Karpas-422 (cell line): ENCODE results near the gene TBC1D16. TPM values are rescaled to one million over a fixed set of nuclear protein-coding genes. Genes with fewer than 3 reads are reported as not detected.
A peak's percentile ranks its signal among the peaks of the same experiment; 100 is the strongest.
"Not testable (repeated sequence)": the region's sequence is repeated elsewhere in the genome, so short reads cannot be mapped to it uniquely, and the experiment has no call there.

ENCODE experiments used
- DNase-seq: peaks from one replicate; pipeline ENCODE4 v3.0.0-alpha.2; 2015
- H2AFZ ChIP-seq: fragments of 200-600 bp; sonication (generic); 2 replicates; pipeline ENCODE4 v1.6.1; 2014; ENCODE audit warnings: antibody characterized with exemption, low read length, mixed read lengths
- H3K27ac ChIP-seq: fragments of 200-600 bp; sonication (generic); 2 replicates; pipeline ENCODE4 v1.5.1; 2014; ENCODE audit warnings: mild to moderate bottlenecking, low read length, moderate library complexity
- H3K27me3 ChIP-seq: fragments of 200-600 bp; sonication (generic); 2 replicates; pipeline ENCODE4 v1.6.1; 2014; ENCODE audit warnings: low read length, mixed read lengths
- H3K36me3 ChIP-seq: fragments of 200-600 bp; sonication (generic); 2 replicates; pipeline ENCODE4 v1.6.1; 2014; ENCODE audit warnings: low read length, mixed read lengths; ENCODE audit not compliant: insufficient read depth
- H3K4me1 ChIP-seq: fragments of 200-600 bp; sonication (generic); 2 replicates; pipeline ENCODE4 v1.6.1; 2014; ENCODE audit warnings: mild to moderate bottlenecking, low read length, mixed read lengths
- H3K4me2 ChIP-seq: fragments of 200-600 bp; sonication (generic); 2 replicates; pipeline ENCODE4 v1.6.1; 2014; ENCODE audit warnings: low read length, low read depth, mild to moderate bottlenecking; ENCODE audit not compliant: poor library complexity, severe bottlenecking
- H3K4me3 ChIP-seq: fragments of 200-600 bp; sonication (generic); 2 replicates; pipeline ENCODE4 v1.5.1; 2014; ENCODE audit warnings: mild to moderate bottlenecking, antibody characterized with exemption, low read length, mixed read lengths
- H3K79me2 ChIP-seq: fragments of 200-600 bp; sonication (generic); 2 replicates; pipeline ENCODE4 v1.6.1; 2014; ENCODE audit warnings: mild to moderate bottlenecking, low read length, mixed read lengths
- H3K9ac ChIP-seq: fragments of 200-600 bp; sonication (generic); 2 replicates; pipeline ENCODE4 v1.6.0; 2014; ENCODE audit warnings: low read length
- H3K9me2 ChIP-seq: fragments of 200-600 bp; sonication (generic), shearing (Covaris generic); replicated peaks from 2 replicates; pipeline ENCODE4 v1.6.0; 2014; ENCODE audit warnings: mild to moderate bottlenecking, low read length, moderate library complexity; ENCODE audit not compliant: insufficient read depth
- H3K9me3 ChIP-seq: fragments of 300-700, 200-600 bp; sonication (generic); 2 replicates; pipeline ENCODE4 v1.6.1; 2014; ENCODE audit warnings: low read length, mixed read lengths
- H4K20me1 ChIP-seq: fragments of 200-600 bp; sonication (generic); 2 replicates; pipeline ENCODE4 v1.6.1; 2014; ENCODE audit warnings: mild to moderate bottlenecking, antibody characterized with exemption, low read length, low read depth; ENCODE audit not compliant: insufficient read depth
- total RNA-seq: library from RNA; depleted of rRNA; stranded (reverse); fragments of >200 nt; shearing (Covaris generic); gene quantifications from 2 replicates; pipeline ENCODE4 v1.2.3, GENCODE V29; 2014; ENCODE audit warnings: low replicate concordance

Gene TBC1D16
- total RNA-seq, 1 experiment from 2014 or later: 0.22 TPM

DNA sequence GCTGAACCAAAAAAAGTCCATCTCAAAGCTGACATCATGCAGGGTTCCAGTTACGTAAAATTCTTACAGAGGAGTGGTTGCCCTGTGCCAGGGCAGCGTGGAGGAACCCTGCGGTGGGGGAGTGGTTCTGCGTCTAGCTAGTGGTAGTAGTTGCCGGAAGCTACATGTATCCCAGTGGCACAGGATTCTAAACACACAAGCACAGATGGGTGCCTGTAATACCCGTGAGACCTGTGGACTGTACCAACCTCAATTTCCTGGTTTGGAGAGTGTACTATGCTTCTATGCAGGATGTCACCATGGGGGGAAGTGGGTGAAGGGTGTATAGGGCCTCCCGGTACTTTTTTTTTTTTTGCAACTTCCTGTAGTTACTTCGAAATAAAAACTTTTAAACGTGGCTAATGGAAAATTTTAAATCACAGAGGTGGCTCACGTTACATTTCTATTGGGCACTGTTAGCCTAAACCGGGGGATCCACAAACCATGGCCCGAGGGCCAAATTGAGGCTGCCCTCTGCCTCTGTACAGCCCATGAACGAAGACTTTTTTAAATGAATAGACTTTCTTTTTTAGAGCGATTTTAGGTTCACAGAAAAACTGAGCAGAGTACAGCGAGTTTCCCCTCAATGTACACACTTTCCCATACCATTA lies 38.5 kb downstream of the TBC1D16 start:
- H3K27me3 ChIP-seq: no peaks in the 10 kb centered on the region
- DNase-seq: no peak
- H4K20me1 ChIP-seq: no peaks in the 10 kb centered on the region
- H2AFZ ChIP-seq: no peak overlapping the region
- H3K4me2 ChIP-seq: no peak overlapping the region
- H3K9ac ChIP-seq: no peak overlapping the region
- H3K36me3 ChIP-seq: no peaks in the 10 kb centered on the region
- no peaks in the 10 kb centered on the region for H3K79me2 ChIP-seq
- no peak overlapping the region for H3K27ac ChIP-seq
- H3K9me2 ChIP-seq: no peaks in the 10 kb centered on the region
- H3K9me3 ChIP-seq: no peaks in the 10 kb centered on the region
- H3K4me1 ChIP-seq: peaks cover 10% of the 10 kb centered on the region
- no peak overlapping the region for H3K4me3 ChIP-seq

GRCh38 chr17:79996291-79996690 lies 39.4 kb downstream of the TBC1D16 start:
- no peak overlapping the region for H3K4me2 ChIP-seq
- no peaks in the 10 kb centered on the region for H3K27me3 ChIP-seq
- no peaks in the 10 kb centered on the region for H3K9me2 ChIP-seq
- no peaks in the 10 kb centered on the region for H3K9me3 ChIP-seq
- H3K9ac ChIP-seq: no peak overlapping the region
- no peak overlapping the region for H3K4me3 ChIP-seq
- H4K20me1 ChIP-seq: no peaks in the 10 kb centered on the region
- H2AFZ ChIP-seq: no peak overlapping the region
- H3K4me1 ChIP-seq: peaks cover 10% of the 10 kb centered on the region
- no peak overlapping the region for H3K27ac ChIP-seq
- no peaks in the 10 kb centered on the region for H3K79me2 ChIP-seq
- no peaks in the 10 kb centered on the region for H3K36me3 ChIP-seq
- DNase-seq: no peak

GRCh38 chr17:79995696-79996095 lies 40.0 kb downstream of the TBC1D16 start:
- no peak overlapping the region for H3K9ac ChIP-seq
- no peak for DNase-seq
- H4K20me1 ChIP-seq: no peaks in the 10 kb centered on the region
- no peak overlapping the region for H3K4me3 ChIP-seq
- no peaks in the 10 kb centered on the region for H3K9me2 ChIP-seq
- H3K4me2 ChIP-seq: no peak overlapping the region
- no peaks in the 10 kb centered on the region for H3K9me3 ChIP-seq
- H3K27me3 ChIP-seq: no peaks in the 10 kb centered on the region
- no peak overlapping the region for H2AFZ ChIP-seq
- H3K79me2 ChIP-seq: no peaks in the 10 kb centered on the region
- peaks cover 10% of the 10 kb centered on the region for H3K4me1 ChIP-seq
- no peaks in the 10 kb centered on the region for H3K36me3 ChIP-seq
- H3K27ac ChIP-seq: no peak overlapping the region

- H3K4me2 ChIP-seq: no peak overlapping the region
- H3K9ac ChIP-seq: no peak overlapping the region
- peaks cover 10% of the 10 kb centered on the region for H3K4me1 ChIP-seq
- H2AFZ ChIP-seq: no peak overlapping the region
- H3K79me2 ChIP-seq: no peaks in the 10 kb centered on the region
- DNase-seq: no peak
- no peaks in the 10 kb centered on the region for H3K36me3 ChIP-seq
- H3K9me3 ChIP-seq: no peaks in the 10 kb centered on the region
- H3K27me3 ChIP-seq: no peaks in the 10 kb centered on the region
- no peaks in the 10 kb centered on the region for H3K9me2 ChIP-seq
- H4K20me1 ChIP-seq: no peaks in the 10 kb centered on the region
- H3K27ac ChIP-seq: no peak overlapping the region
- no peak overlapping the region for H3K4me3 ChIP-seq
Observed at GRCh38 chr17:79994602-79995001, 41.1 kb downstream of the TBC1D16 start.

- H3K9me3 ChIP-seq, DNase-seq, H3K4me2 ChIP-seq, H3K4me1 ChIP-seq, H3K9me2 ChIP-seq, H3K27ac ChIP-seq, H3K4me3 ChIP-seq, H3K27me3 ChIP-seq, H3K36me3 ChIP-seq, H4K20me1 ChIP-seq, H2AFZ ChIP-seq, H3K79me2 ChIP-seq: not testable (repeated sequence)
- H3K9ac ChIP-seq: peak overlapping the region; percentile 37; the same call in 1 of the 2 replicates
Observed at GRCh38 chr17:79994228-79994569, 41.5 kb downstream of the TBC1D16 start.

DNA sequence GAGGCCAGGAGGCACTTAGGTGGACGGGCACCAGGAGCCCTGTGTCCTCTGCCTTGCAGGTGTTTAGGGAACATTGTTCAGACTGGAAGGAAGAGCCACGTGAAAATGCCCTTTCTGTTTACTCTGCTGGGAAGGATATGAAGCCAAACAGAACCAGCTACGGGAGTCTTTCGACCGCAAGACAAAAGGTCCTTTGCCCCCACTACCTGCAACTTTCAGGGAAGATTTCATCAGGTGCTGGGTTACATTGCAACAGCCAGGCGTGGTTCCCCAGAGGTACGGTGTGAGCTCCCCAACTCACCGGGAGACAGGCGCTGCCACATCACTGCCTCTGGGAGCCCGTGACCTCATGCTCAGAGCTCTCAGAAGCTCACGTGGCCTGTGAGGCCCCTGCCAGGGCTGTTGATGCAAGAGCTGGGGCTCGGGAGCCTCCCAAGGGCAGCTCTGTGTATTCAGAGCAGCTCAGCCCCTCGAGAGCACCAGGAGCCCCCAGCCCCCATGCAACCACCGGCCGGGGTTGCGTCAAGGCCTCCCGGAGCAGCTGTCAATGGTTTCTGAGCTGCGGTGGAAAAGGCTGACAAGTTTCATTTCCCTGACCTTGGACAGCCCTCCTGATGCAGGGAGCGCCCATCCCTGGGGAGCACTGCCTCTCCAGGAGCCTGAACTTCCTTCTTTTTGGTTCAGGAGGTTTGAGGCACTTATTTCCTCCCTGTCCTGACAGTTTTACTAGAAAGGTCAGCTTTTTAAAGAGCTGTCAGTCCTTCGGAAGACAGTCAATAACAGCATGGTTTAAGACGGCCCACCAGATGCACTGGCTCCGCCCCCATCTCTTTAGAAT lies 42.1 kb downstream of the TBC1D16 start:
- Histone ChIP-seq H3K79me2 (no peaks in the 10 kb centered on the region), H3K27me3 (no peaks in the 10 kb centered on the region), H3K27ac (no peak overlapping the region), H3K4me3 (no peak overlapping the region), H3K9me3 (no peaks in the 10 kb centered on the region), H2AFZ (peak overlapping the region; percentile 9; the same call in 1 of the 2 replicates), H3K9ac (peak overlapping the region; percentile 37; the same call in 1 of the 2 replicates), H3K36me3 (no peaks in the 10 kb centered on the region), H3K4me2 (no peak overlapping the region), H3K4me1 (peaks cover 10% of the 10 kb centered on the region), H4K20me1 (no peaks in the 10 kb centered on the region), H3K9me2 (no peaks in the 10 kb centered on the region)
- DNase-seq: peak; percentile 55

- no peaks in the 10 kb centered on the region for H3K27me3 ChIP-seq
- H3K9me3 ChIP-seq: no peaks in the 10 kb centered on the region
- no peaks in the 10 kb centered on the region for H3K36me3 ChIP-seq
- H3K4me2 ChIP-seq: no peak overlapping the region
- DNase-seq: no peak
- peak overlapping the region; percentile 37; the same call in 1 of the 2 replicates for H3K9ac ChIP-seq
- H3K79me2 ChIP-seq: no peaks in the 10 kb centered on the region
- H3K9me2 ChIP-seq: no peaks in the 10 kb centered on the region
- H3K4me3 ChIP-seq: no peak overlapping the region
- H3K27ac ChIP-seq: no peak overlapping the region
- no peaks in the 10 kb centered on the region for H4K20me1 ChIP-seq
- peaks cover 10% of the 10 kb centered on the region for H3K4me1 ChIP-seq
- H2AFZ ChIP-seq: no peak overlapping the region
Observed at GRCh38 chr17:79992649-79993389, 42.9 kb downstream of the TBC1D16 start.
